GM12873 (cell line): Measurements from ENCODE around the gene PRKD1.

Source experiments
- CTCF ChIP-seq: IDR thresholded peaks from 2 replicates; pipeline ENCODE4 v1.5.1; 2012; ENCODE audit warnings: low read depth, mild to moderate bottlenecking, moderate library complexity, low read length, control low read depth; ENCODE audit not compliant: insufficient read depth; ENCODE audit errors: missing control alignments

Gene PRKD1

GRCh38 chr14:29937116-29937515 lies 9.5 kb upstream of the PRKD1 start:
- TF ChIP-seq CTCF: no peak

GRCh38 chr14:29930283-29930682 lies 2.6 kb upstream of the PRKD1 start:
- no peak for TF ChIP-seq CTCF

GRCh38 chr14:29928117-29928640 lies 532 bp upstream of the PRKD1 start:
- TF ChIP-seq CTCF: no peak

GRCh38 chr14:29926701-29927375 lies 809 bp downstream of the PRKD1 start:
- TF ChIP-seq CTCF: no peak

- TF ChIP-seq CTCF: no peak
These were observed 1.4 kb downstream of the PRKD1 start for GRCh38 chr14:29926228-29926627.

GRCh38 chr14:29925736-29926135 lies 1.9 kb downstream of the PRKD1 start:
- no peak for TF ChIP-seq CTCF

- TF ChIP-seq CTCF: no peak
These were observed 2.4 kb downstream of the PRKD1 start for GRCh38 chr14:29925101-29925722.
